Vagina (tissue), 2 donors: ENCODE results near the gene PSAP.

Experiments
- POLR2A ChIP-seq, 2 donors: fragments of 450-650 bp; IDR thresholded peaks; one replicate each; pipeline ENCODE4 v1.6.1; 2017; ENCODE audit warnings: antibody characterized with exemption in 2 of 2, mild to moderate bottlenecking in 2 of 2, moderate library complexity in 2 of 2
- TF ChIP-seq, protein P1 (sequence below), 3 experiments: fragments of 450-650 bp in 2 of 3; fragments of 200-600 bp in 1 of 3; sonication (generic) in 1 of 3; IDR thresholded peaks; one replicate each; pipeline ENCODE4 v1.5.1; 2017 to 2019; ENCODE audit warnings: antibody characterized with exemption in 3 of 3, mild to moderate bottlenecking in 2 of 3, moderate library complexity in 2 of 3

DNA sequence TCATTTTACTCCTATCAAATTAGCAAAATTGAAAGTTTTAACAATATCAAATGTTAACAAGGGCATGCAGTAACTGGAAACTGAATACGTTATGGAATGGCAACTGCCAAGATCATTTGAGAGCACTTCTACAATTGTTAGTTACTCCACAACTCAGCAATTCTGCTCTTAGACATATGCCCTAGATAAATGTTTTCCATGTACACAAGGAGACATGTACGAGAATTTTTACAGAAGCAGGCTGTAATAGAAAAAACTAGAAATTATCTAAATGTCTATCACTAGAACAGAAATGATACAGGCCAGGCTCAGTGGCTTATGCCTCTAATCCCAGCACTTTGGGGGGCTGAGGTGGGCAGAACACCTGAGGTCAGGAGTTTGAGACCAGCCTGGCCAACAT lies 7.0 kb downstream of the PSAP start:
- TF ChIP-seq, protein P1, sequence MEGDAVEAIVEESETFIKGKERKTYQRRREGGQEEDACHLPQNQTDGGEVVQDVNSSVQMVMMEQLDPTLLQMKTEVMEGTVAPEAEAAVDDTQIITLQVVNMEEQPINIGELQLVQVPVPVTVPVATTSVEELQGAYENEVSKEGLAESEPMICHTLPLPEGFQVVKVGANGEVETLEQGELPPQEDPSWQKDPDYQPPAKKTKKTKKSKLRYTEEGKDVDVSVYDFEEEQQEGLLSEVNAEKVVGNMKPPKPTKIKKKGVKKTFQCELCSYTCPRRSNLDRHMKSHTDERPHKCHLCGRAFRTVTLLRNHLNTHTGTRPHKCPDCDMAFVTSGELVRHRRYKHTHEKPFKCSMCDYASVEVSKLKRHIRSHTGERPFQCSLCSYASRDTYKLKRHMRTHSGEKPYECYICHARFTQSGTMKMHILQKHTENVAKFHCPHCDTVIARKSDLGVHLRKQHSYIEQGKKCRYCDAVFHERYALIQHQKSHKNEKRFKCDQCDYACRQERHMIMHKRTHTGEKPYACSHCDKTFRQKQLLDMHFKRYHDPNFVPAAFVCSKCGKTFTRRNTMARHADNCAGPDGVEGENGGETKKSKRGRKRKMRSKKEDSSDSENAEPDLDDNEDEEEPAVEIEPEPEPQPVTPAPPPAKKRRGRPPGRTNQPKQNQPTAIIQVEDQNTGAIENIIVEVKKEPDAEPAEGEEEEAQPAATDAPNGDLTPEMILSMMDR (IDR thresholded peaks at IDR 0.05) = no peak
- TF ChIP-seq POLR2A (IDR thresholded peaks at IDR 0.05) = no peak
